Measurements from ENCODE around the gene AP3S2.
"Not testable (repeated sequence)": the region's sequence is repeated elsewhere in the genome, so short reads cannot be mapped to it uniquely, and the experiment has no call there.

AP3S2 gene

DNA sequence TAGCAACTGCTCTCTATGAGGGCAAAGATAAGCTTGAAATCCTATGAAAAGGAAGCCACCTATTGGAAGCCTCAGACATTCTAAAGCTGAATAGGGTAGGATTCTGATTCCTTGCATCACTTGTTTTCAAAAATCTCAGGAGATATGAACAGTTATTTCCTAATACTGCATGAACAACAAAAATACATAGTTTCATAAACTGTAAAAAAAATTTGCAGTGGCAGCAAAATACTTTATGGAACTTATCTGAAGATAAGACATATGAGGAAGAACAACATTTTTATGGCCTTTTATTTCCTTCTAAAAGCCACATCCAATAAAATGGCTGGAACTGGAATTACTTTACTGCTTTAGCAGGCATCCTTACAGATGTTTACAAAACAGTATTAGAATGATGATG lies 29.9 kb downstream of the AP3S2 start:
- TF ChIP-seq, protein P1, sequence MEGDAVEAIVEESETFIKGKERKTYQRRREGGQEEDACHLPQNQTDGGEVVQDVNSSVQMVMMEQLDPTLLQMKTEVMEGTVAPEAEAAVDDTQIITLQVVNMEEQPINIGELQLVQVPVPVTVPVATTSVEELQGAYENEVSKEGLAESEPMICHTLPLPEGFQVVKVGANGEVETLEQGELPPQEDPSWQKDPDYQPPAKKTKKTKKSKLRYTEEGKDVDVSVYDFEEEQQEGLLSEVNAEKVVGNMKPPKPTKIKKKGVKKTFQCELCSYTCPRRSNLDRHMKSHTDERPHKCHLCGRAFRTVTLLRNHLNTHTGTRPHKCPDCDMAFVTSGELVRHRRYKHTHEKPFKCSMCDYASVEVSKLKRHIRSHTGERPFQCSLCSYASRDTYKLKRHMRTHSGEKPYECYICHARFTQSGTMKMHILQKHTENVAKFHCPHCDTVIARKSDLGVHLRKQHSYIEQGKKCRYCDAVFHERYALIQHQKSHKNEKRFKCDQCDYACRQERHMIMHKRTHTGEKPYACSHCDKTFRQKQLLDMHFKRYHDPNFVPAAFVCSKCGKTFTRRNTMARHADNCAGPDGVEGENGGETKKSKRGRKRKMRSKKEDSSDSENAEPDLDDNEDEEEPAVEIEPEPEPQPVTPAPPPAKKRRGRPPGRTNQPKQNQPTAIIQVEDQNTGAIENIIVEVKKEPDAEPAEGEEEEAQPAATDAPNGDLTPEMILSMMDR (IDR thresholded peaks at IDR 0.05; ENCODE audit: low read depth, low read length) = peak; percentile 19; the same call in 1 of the 2 replicates
- DNase-seq (ENCODE audit: extremely low read depth, low read depth) = no peak

DNA sequence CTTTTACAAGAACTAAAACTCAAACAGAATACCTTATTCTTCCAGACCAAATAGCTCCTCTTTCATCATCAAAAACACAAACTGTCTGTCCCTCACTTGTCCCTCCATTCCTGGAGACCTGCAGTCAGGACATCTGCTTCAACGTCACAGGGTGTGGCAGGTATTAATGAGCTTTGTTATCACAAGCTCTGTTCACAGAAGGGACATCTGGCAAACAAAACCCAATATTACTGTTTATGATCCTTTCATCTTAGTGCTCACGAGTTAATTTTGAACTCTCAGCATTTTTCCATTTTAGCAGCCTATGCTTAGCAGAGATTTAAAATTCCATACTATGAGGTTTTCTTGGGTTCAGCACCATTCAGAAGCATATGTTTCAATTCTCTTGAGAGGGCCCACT lies 32.9 kb downstream of the AP3S2 start:
- TF ChIP-seq, protein P1 (IDR thresholded peaks at IDR 0.05; ENCODE audit: low read depth, low read length) = no peak
- no peak for DNase-seq (ENCODE audit: extremely low read depth, low read depth)

DNA sequence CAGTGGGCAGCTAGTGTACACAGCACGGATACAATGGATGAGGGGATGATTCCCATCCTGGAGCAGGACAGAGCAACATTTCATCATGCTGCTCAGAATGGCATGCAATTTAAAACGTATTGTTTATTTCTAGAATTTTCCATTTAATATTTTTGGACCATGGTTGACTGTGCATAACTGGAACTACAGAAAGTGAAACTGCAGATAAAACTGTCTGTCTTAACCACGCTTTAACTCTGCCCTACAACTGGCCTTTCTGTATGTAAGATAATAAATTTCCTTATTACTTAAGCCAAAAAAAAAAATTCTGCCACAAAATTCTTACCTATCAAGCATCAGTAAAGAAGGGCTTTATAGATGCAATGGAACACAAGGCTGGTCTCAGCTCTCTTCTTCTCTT lies 33.4 kb downstream of the AP3S2 start:
- no peak for DNase-seq (ENCODE audit: extremely low read depth, low read depth)
- TF ChIP-seq, protein P1 (IDR thresholded peaks at IDR 0.05; ENCODE audit: low read depth, low read length) = no peak

- DNase-seq (ENCODE audit: extremely low read depth, low read depth) = no peak
Observed at GRCh38 chr15:89858661-89859458, 34.9 kb downstream of the AP3S2 start.

GRCh38 chr15:89857673-89858072 lies 36.1 kb downstream of the AP3S2 start:
- TF ChIP-seq, protein P1 (IDR thresholded peaks at IDR 0.05; ENCODE audit: low read depth, low read length) = no peak
- DNase-seq (ENCODE audit: extremely low read depth, low read depth) = no peak

More at GRCh38 chr15:89858661-89859458, 34.9 kb downstream of the AP3S2 start:
- TF ChIP-seq, protein P1 (IDR thresholded peaks at IDR 0.05; ENCODE audit: low read depth, low read length) = no peak

DNA sequence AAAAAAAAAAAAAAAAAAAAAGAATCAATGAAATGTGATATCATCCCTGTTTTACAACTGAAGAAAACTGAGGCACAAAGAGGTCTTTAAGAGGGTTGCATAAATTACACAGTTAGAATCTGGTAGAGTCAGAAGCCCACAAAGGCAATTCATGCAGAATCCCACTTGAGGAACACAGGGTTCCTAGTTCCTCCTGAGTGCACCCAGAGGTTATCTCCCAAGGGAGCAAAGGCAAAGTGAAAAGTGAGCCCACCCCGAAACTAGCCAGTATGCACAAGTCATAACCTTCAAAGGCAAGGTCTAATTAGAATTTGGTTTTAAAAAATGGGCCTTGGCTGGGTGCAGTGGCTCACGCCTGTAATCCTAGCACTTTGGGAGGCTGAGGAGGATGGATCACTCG lies 37.8 kb downstream of the AP3S2 start:
- TF ChIP-seq, protein P1 (IDR thresholded peaks at IDR 0.05; ENCODE audit: low read depth, low read length) = no peak
- no peak for DNase-seq (ENCODE audit: extremely low read depth, low read depth)

GRCh38 chr15:89854863-89855262 lies 38.9 kb downstream of the AP3S2 start:
- DNase-seq (ENCODE audit: extremely low read depth, low read depth) = not testable (repeated sequence)

Data from AG09319 (cell line).